NCI-H345 treated with DMSO at 0.1 percent for 48 hours (cell line): Measurements from ENCODE around the gene TRUB2.

Source experiments
- DNase-seq: peaks from one replicate; lab custom pipeline; 2025; ENCODE audit not compliant: unreplicated experiment; lab: John Stamatoyannopoulos, UW

TRUB2 gene

GRCh38 chr9:128274245-128274644 lies 48.0 kb downstream of the TRUB2 start:
- no peak for DNase-seq

GRCh38 chr9:128271512-128271911 lies 50.7 kb downstream of the TRUB2 start:
- no peak for DNase-seq

GRCh38 chr9:128271112-128271511 lies 51.1 kb downstream of the TRUB2 start:
- no peak for DNase-seq

GRCh38 chr9:128266868-128267590 lies 55.2 kb downstream of the TRUB2 start:
- DNase-seq: no peak

- no peak for DNase-seq
Measured at GRCh38 chr9:128265348-128265847, 56.8 kb downstream of the TRUB2 start.

GRCh38 chr9:128262687-128263086 lies 59.6 kb downstream of the TRUB2 start:
- no peak for DNase-seq

GRCh38 chr9:128260340-128260739 lies 61.9 kb downstream of the TRUB2 start:
- no peak for DNase-seq

- DNase-seq: no peak
Measured at GRCh38 chr9:128259156-128259555, 63.1 kb downstream of the TRUB2 start.

GRCh38 chr9:128258326-128258725 lies 63.9 kb downstream of the TRUB2 start:
- DNase-seq: no peak

GRCh38 chr9:128257907-128258306 lies 64.3 kb downstream of the TRUB2 start:
- DNase-seq: no peak

GRCh38 chr9:128257086-128257825 lies 65.0 kb downstream of the TRUB2 start:
- DNase-seq: no peak
